Nephron (organoid): ENCODE data around the gene PIGK.
"Not testable (repeated sequence)": the region's sequence is repeated elsewhere in the genome, so short reads cannot be mapped to it uniquely, and the experiment has no call there.

Experiments
- H3K27ac Mint-ChIP-seq, 3 experiments: 2 replicates each; pipeline ENCODE4 v1.8.0; 2020; ENCODE audit warnings: mixed read lengths in 3 of 3, mild to moderate bottlenecking in 2 of 3, moderate library complexity in 1 of 3
- H3K27me3 Mint-ChIP-seq: 2 replicates; pipeline ENCODE4 v1.8.0; 2021; ENCODE audit warnings: low read depth, mild to moderate bottlenecking, moderate library complexity, mixed read lengths
- H3K36me3 Mint-ChIP-seq: 2 replicates; pipeline ENCODE4 v1.8.0; 2020; ENCODE audit warnings: low read depth, mixed read lengths
- H3K4me1 Mint-ChIP-seq: 2 replicates; pipeline ENCODE4 v1.8.0; 2020; ENCODE audit warnings: mixed read lengths
- H3K4me3 Mint-ChIP-seq, 3 experiments: 2 replicates each; pipeline ENCODE4 v1.8.0; 2020; ENCODE audit warnings: mild to moderate bottlenecking in 3 of 3, mixed read lengths in 3 of 3, moderate library complexity in 2 of 3
- H3K9me3 Mint-ChIP-seq: 2 replicates; pipeline ENCODE4 v1.8.0; 2020; ENCODE audit warnings: mixed read lengths
- CTCF ChIP-seq, 3 experiments: fragments of 200-600 bp; sonication (generic); IDR thresholded peaks; one replicate each; pipeline ENCODE4 v1.5.0; 2021; ENCODE audit warnings: antibody characterized with exemption in 3 of 3; ENCODE audit not compliant: unreplicated experiment in 3 of 3

PIGK gene

DNA sequence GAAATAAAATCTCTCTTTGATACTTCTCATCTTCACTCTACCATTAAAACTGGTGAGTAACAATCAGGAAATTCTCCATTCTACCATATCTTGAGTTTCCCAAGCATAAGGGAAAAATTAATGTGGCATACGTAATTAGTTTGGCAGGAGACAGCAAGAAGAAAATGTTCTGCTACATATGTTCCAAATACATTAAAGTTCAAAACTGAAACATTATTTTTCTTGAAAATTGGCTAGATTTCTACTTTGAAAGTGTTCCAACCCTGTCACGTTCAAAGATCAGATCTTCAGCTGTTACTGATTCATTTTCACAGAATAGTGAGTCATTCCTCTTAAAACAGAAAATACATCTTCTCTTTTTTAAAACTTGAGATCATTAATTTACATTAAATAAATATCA lies 48.5 kb downstream of the PIGK start:
- Mint-ChIP-seq H3K4me3 (no peak overlapping the region), H3K27ac (peak overlapping the region in 2 of 3 experiments; percentile 77 to 90)

DNA sequence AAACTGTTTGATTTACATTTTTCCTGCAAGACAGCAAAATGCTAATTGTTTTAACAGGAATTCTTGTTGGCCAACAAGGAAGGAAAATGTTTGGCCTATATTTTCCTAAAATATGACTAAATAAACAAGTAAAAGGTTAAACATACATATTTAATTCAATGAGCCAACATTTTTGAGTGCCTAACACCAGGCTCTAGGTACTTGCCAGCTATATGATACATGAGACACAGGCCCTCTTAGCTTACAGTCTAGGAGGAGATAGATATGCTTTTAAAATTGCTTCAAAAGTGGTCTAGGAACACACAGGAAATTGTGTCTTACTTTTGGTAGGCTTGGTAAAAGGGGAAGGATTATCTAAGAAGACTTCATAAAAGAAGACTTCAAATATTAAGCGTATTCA lies 50.9 kb downstream of the PIGK start:
- Mint-ChIP-seq H3K36me3 (peaks cover 6% of the 10 kb centered on the region), H3K4me3 (no peak overlapping the region), H3K4me1 (peaks cover 41% of the 10 kb centered on the region), H3K27me3 (no peaks in the 10 kb centered on the region), H3K9me3 (peaks cover 4% of the 10 kb centered on the region), H3K27ac (peak overlapping the region in 2 of 3 experiments; percentile 9 to 48)
- no peak for TF ChIP-seq CTCF (IDR thresholded peaks at IDR 0.05; ENCODE audit: unreplicated experiment in 3 of 3)

More for the DNA sequence above, 48.5 kb downstream of the PIGK start:
- no peaks in the 10 kb centered on the region for H3K27me3 Mint-ChIP-seq
- H3K9me3 Mint-ChIP-seq: peaks cover 23% of the 10 kb centered on the region
- no peak for TF ChIP-seq CTCF (IDR thresholded peaks at IDR 0.05; ENCODE audit: unreplicated experiment in 3 of 3)
- H3K4me1 Mint-ChIP-seq: peaks cover 27% of the 10 kb centered on the region
- peaks cover 24% of the 10 kb centered on the region for H3K36me3 Mint-ChIP-seq

- Mint-ChIP-seq H3K4me1 (peaks cover 29% of the 10 kb centered on the region), H3K27ac (no peak overlapping the region), H3K4me3 (no peak overlapping the region), H3K27me3 (no peaks in the 10 kb centered on the region), H3K9me3 (no peaks in the 10 kb centered on the region), H3K36me3 (peaks cover 26% of the 10 kb centered on the region)
- TF ChIP-seq CTCF (IDR thresholded peaks at IDR 0.05; ENCODE audit: unreplicated experiment in 3 of 3): no peak
These were observed 54.7 kb downstream of the PIGK start for GRCh38 chr1:77164434-77164944.

DNA sequence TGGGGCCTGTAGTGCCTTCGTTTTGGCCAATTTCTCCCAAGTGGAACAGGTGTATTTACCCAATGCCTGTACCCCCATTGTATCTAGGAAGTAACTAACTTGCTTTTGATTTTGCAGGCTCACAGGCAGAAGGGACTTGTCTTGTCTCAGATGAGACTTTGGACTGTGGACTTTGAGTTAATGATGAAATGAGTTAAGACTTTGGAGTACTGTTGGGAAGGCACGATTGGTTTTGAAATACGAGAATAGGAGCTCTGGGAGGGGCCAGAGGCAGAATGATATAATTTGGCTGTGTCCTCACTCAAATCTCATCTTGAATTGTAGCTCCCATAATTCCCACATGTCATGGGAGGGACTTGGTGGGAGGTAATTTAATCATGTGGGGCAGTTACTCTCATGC lies 59.5 kb downstream of the PIGK start:
- H3K9me3 Mint-ChIP-seq, H3K27me3 Mint-ChIP-seq, H3K4me1 Mint-ChIP-seq, H3K27ac Mint-ChIP-seq, H3K4me3 Mint-ChIP-seq: not testable (repeated sequence)
- peaks cover 40% of the 10 kb centered on the region for H3K36me3 Mint-ChIP-seq

- no peak for TF ChIP-seq CTCF (IDR thresholded peaks at IDR 0.05; ENCODE audit: unreplicated experiment in 3 of 3)
- Mint-ChIP-seq H3K27me3 (no peaks in the 10 kb centered on the region), H3K4me3 (no peak overlapping the region), H3K9me3 (peaks cover 12% of the 10 kb centered on the region), H3K4me1 (no peaks in the 10 kb centered on the region), H3K36me3 (peaks cover 53% of the 10 kb centered on the region), H3K27ac (no peak overlapping the region)
These were observed 63.0 kb downstream of the PIGK start for GRCh38 chr1:77156214-77156613.

DNA sequence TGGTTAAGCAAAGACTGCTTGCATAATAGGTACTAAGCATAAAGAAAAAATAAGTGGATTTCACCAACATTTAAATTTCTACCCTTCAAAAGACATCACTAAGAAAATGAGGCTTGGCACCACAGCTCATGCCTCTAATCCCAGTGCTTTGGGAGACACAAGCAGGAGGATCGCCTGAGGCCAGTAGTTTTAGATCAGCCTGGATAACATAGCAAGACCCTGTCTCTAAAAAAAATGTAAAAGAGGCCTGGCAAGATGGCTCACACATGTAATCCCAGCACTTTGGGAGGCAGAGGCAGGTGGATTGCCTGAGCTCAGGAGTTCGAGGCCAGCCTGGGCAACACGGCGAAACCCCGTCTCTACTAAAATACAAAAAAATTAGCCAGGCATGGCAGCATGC lies 73.0 kb downstream of the PIGK start:
- Mint-ChIP-seq H3K27me3 (no peaks in the 10 kb centered on the region), H3K4me1 (no peaks in the 10 kb centered on the region), H3K9me3 (peaks cover 2% of the 10 kb centered on the region), H3K36me3 (peaks cover 3% of the 10 kb centered on the region), H3K27ac (no peak overlapping the region), H3K4me3 (no peak overlapping the region)
- no peak for TF ChIP-seq CTCF (IDR thresholded peaks at IDR 0.05; ENCODE audit: unreplicated experiment in 3 of 3)
